GM18508 (cell line): ENCODE measurements around the gene SLC9A2.

Source experiments
- ATAC-seq: cut with Tn5 transposase; IDR thresholded peaks from one replicate; pipeline ENCODE4 v1.9.1; 2021; ENCODE audit warnings: moderate number of reproducible peaks; ENCODE audit not compliant: insufficient read depth, unreplicated experiment

The SLC9A2 gene

GRCh38 chr2:102667072-102667471 lies 47.7 kb downstream of the SLC9A2 start:
- no peak for ATAC-seq

DNA sequence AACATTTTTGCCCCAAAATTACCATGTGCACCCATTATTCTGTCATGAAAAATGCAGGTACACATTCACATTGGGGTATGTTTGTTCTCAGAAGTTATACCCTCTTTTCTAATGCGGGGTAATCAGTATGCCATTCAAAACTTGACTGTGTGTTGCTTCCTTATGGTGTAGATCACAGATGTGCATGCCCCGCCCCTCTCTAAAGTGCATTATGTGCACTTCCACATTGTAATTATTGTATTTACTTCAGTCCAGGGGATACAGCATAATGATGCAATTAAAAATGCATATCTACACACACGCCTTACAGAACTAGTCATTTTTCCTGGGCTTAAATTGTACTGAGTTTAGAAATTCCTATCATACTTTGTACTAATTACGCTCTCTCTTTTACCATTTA lies 48.8 kb downstream of the SLC9A2 start:
- no peak for ATAC-seq

- no peak for ATAC-seq
Measured at GRCh38 chr2:102669401-102669800, 50.0 kb downstream of the SLC9A2 start.

GRCh38 chr2:102672107-102672776 lies 52.9 kb downstream of the SLC9A2 start:
- ATAC-seq: no peak

DNA sequence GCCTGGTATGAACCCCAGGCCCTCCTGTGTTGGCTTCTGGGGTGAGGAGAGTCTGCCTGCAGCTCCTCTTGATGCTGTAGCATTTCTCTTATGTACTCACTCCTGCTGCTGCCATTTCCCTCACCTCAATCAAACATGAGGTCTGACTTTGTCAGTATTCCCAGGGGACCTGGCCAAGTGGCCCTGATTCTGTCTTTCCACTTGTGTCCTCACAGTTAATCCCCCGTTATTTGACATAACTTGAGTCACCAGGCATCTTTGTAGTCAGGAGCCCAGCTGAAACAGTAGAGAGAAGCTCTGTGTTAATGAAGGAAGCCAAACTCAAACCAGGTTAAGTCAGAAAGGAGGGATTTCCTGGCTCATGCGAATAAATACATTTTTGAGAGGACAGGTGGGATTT lies 55.0 kb downstream of the SLC9A2 start:
- no peak for ATAC-seq

DNA sequence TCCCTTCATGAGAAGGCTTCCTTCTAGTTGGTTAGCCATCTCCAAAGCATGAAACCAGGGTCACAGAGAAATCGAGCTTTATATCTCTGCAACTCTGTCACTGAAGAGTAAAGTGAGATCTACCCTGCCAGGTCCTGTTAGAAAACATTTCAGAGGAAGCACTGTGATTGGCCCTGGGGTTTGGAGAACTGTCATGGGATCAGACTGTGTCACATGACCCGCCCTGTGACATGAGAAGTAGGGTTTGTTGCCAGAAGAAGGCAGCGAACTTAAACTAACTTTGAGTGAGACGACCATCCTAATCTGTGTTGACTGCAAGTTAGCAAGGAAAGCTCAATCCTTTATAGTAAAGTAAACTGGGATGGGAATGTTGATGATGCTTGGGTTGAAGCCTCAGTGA lies 55.5 kb downstream of the SLC9A2 start:
- no peak for ATAC-seq

DNA sequence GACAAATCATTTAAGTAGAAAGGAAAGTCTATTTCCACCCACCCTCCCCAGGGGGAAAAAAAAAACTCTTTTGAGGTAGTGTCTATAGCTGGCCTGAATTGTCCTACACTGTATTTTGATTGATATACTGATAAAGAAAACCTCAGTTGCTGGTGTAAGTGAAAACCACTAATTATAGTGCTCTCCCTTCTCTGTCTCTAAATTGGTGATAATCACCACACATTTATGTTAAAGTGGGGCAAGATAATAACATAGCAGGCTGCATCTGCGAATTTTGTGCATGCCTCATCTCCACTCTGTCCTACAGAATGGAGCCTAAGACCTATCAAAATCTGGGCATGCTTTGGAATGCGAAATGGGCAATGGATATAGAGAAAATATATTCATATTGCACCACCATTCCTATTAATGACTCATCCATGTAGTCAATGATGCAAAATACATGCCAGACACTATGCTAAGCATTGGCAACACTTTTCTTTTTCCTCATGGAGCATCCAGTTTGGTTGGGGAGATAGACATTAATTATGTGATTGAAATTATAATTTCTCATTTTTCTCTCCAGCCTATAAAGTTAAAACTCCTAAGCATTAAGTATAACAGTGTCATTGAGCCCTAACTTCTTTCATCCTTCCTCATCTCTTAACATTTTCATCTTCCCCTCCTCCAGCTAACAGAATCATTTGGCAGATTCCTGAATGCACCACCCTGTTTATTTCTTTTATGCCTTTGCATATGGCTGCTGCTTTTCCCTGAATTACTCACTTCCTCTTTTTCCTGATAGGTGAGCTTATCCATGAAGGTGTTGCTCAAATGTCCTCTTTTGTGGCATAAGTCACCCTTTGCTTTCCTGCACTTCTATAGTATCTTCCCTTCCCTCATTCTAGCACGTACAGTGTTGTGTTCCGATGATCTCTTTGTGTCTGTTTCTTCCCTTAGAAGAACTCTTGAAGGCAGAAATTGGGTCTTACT lies 58.2 kb downstream of the SLC9A2 start:
- ATAC-seq: no peak

DNA sequence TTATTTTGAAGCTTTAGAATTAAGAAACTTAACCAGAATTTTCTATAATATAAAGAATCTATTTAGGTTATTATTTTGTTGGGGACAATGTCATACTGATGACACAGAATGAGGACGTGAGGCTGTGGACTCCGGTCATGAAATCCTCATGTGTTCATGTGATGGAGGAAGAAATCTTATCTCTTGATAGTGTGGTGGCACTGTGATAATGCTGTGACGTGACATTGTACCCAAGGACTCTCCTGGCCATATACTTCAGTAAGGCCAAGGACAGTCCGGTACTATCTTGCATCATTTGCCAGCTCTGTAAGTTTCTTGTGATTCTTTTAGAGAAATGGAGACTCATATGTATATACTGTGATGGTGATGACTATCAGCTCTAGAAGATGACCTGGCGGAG lies 59.1 kb downstream of the SLC9A2 start:
- ATAC-seq: no peak

DNA sequence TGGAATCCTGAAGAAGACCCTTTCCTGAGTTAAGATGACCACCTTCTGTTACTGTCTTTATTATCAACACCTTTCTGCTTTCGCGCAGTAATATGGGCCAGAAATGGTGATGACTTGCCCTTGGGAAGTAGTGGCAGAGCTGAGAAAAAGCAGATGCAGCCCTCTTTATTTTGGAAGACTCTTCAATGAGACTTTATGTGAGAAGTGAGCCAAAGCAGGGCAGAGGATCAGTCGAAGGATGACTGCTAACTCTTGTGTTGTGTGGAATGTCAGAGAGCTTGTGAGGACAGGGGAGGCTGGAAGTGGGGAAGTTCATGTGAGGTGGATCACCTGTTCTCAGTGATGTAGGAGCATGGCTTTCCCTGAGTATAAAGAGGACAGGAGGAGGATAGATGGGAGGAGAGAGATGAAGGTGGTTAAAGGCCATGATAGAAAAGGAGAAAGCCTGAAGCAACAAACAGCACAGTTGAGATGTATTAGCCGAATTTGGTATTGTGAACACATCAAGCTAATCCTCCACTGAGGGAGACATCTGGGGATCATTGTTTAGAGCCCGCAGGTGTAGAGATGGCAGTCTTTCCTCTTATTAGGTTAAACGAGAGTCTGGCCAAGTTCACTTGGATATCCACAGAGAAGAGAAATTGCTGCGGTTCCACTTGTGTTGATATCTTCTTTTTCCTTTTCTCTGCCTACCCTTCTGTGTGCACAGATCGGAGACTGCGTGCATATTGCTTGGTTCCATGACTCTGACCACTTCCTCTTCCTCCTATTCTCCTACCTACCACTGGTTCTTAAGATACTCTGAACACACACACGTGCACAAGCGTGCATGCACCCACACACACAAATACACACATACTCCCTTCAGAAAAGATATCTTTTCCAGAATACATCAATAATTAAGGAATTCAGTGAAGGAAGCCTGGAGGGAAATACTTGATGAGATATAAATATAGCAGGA lies 67.4 kb downstream of the SLC9A2 start:
- no peak for ATAC-seq

- no peak for ATAC-seq
Measured at GRCh38 chr2:102690012-102690411, 70.7 kb downstream of the SLC9A2 start.

DNA sequence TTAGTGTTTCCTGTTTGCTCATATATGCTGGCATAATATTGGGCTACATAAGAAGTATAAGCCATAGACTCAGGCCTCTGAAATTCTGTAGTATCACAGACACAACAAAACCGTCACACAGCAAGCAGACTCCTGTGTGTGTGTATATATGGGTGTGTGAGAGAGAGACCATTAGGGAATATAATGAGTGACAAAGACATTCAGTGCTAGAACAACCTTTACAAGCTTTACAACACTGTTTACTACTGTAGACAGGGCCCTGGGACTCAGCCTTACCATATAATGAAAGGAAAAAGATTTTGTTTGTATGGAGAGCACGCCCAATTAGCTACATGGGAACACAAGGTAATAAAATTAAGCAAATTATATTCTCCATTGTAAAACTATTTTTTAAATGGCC lies 77.1 kb downstream of the SLC9A2 start:
- ATAC-seq: no peak

DNA sequence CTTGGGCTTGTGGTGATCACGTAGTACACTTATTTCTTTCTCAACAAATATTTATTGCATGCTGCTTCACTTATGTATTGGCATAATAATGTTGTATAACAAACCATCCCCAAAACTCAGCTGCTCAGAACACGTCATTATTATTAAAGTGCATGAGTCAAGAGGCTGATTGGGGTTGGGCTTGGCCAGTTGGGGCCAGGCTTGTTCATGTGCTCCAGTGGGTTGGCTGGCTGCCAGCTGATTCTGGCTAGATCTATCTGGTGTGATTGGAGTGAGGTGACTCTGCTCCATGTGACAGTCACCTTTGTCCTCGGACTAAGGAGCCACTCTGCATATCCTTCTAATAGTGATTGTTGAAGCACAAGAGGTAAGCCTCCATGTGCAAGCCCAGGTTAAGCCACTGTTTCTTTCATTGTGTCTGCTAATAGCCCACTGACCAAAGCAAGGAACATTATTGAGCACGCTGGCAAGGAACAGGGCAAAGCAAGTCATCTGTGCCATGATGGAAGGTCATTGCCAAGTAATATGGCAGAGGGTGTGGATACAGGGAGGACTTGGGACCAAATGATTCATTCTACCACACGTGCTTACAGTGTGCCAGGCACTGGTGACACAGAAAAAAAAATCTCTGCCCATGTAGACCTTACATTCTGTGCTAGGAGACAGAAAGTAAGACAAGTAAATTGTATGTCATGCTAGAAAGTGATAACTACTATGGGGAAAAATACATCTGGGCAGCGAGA lies 79.2 kb downstream of the SLC9A2 start:
- ATAC-seq: no peak

GRCh38 chr2:102703305-102703704 lies 84.0 kb downstream of the SLC9A2 start:
- ATAC-seq: no peak

DNA sequence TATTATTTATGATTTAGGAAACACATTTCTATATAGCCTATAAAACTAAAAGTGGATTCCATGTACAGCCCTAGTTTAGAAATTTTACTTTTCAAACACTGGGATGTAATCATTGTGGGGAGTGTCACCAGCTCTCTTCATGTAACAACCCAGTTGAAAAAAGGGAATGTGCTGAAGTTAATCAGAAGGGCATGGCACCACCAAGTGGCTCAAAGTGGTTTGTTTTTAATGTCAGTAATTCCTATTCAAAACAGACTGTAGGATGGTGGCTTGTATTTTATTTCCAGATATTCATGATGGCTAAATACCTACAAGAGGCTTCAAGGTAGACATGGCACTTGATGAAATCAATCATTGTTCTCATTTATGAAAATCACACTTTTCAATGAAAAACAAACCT lies 84.4 kb downstream of the SLC9A2 start:
- ATAC-seq: no peak

GRCh38 chr2:102704531-102704930 lies 85.2 kb downstream of the SLC9A2 start:
- no peak for ATAC-seq

GRCh38 chr2:102707796-102708695 lies 88.7 kb downstream of the SLC9A2 start:
- no peak for ATAC-seq

GRCh38 chr2:102708847-102709559 lies 89.7 kb downstream of the SLC9A2 start:
- no peak for ATAC-seq

- no peak for ATAC-seq
Measured at GRCh38 chr2:102717308-102718018, 98.1 kb downstream of the SLC9A2 start.
